Fibroblast of skin of left quadriceps (primary cell): ENCODE measurements around the gene YARS1.

ENCODE experiments used
- DNase-seq, 2 experiments: peaks; one replicate each; pipeline ENCODE4 v3.0.0-alpha.2; 2013; ENCODE audit warnings: low read depth in 2 of 2

The YARS1 gene

GRCh38 chr1:32765570-32766327, 51.4 kb downstream of the YARS1 start:
- no peak for DNase-seq

GRCh38 chr1:32764826-32765569, 52.2 kb downstream of the YARS1 start:
- DNase-seq = no peak

- DNase-seq = no peak
Observed at GRCh38 chr1:32763221-32763620, 53.9 kb downstream of the YARS1 start.

DNA sequence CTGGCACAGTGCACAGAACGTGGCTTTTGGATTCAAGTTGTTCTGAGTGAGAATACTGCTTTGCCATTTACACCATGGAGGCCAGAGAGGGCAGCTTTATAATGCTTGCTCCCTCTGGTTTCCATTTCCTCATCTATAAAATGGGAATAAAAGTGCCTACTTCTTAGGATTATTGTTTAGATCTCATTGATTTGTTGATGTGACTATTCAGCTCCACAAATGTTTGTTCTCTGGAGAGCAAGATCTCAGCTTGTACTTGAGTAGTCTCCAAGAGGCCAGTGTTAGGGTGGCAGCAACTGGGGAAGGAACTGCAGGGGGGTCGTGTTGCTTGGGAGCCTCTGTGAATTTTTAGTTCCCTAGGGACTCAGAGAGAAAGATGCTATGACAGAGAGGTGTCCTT, 55.2 kb downstream of the YARS1 start:
- DNase-seq = no peak

DNA sequence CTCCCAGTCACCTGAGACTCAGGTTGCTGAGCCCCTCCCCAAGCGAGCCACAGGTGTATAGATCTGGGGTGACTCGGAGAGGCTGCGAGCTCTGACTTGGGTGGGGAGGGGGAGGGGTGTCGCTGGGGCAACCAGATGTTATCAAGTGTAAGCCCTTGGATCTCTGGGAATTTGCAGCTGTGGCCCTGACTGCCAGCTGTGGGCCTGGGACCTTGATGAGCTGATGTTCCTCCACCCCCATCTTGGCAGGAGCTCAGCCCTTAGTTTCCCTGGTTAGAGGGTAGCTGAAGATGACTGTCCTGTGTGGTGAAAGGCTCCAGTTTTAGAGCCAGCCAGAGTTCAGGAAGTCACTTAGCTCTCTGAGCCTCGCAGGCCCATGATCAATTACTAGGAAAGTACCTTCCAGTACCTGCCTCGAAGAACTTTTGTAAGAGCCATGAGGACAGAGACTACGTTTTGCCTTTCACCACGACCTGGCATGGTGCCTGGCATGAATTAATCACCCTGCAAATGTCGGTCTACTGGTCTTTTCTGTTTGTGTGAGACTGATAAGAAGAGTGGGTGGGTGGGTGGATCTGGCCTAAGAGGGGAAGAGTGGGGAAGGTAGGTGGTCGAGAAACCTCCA, 55.8 kb downstream of the YARS1 start:
- no peak for DNase-seq

- no peak for DNase-seq
Observed at GRCh38 chr1:32759997-32760623, 57.0 kb downstream of the YARS1 start.

DNA sequence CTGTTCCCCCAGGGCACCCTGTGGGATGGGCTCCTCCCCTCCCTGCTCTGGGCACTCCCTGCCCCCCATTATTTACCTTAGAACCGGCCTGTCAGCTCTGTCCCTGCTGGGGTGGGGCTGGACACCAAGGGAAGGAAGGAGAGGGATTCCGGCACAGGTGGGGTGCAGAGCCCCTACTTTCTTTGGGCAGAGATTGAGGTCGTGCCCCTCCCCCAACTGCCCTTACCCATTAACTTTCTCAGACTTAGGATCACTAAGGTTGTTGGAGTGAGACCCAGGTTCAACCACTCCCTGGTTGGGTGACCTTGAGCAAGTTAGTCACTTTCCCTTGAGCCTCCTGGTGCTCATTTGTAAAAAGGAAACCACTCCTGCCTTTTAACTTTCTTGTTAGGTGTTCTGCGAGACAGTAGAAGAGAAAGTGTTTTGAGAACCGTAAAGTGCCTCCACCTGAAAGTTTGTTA, 57.6 kb downstream of the YARS1 start:
- no peak for DNase-seq

GRCh38 chr1:32758795-32759430, 58.2 kb downstream of the YARS1 start:
- DNase-seq = no peak

DNA sequence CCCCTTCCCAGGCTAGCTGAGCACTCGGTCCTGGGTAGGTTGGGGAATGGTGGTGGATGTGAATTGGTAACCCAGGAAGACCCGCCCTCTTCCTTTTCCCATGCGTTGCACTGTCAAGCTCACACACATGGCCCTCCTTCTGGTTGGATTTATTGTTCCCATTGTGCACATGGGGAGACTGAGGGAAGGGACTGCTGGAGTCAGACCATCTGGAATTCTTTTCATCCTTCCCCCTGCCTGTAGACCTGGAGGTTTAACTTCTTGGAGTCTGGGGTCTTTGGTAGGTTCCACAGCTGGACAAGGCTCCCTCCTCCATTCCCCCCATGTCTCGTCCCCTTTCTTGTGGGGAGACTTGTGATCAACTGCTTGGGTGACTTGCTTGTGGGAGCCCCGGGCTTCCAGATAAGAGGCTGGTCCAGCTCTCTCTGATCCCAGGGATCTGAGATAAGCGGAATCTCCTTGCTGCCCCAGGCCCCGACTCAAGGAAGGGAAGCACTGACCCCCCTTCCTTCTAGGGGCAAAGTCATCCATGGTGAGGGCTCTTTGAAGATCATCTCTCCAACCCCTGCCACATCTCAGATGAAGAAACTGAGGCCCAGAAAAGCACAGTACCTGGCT, 58.9 kb downstream of the YARS1 start:
- no peak for DNase-seq

DNA sequence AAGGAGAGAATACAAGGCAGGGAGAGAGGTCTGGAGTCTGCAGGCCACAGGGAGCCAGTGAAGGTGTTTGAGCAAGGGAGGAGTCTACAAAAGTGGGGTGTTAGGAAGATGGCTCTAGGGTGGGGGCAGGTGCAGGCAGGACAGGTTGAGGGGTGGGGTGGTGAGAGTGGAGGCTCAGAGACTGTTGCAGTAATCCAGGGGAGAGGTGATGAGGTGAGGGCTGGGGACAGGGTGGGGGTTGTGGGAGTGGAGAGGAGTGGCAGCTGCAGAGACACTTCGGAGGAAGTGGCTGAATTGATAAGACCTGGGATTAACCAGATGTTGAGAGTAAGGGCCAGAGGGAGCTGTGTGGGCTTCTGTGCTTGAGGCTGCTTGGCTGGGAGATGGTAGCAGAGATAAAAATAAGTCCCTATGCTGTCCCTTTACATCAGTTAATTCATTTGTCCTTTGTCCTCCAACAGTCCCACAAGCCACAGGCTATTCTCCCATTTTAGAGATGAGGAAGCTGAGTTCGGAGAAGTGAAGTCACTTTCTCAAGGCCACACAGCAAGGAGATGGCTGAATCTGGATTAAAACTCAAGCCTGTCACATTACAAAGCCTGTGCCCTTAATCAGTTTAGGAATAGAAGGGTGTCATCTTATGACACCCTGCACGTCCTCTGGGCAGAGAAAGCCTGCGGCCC, 59.8 kb downstream of the YARS1 start:
- no peak for DNase-seq

- no peak for DNase-seq
Observed at GRCh38 chr1:32755810-32756159, 61.4 kb downstream of the YARS1 start.

- DNase-seq = no peak
Observed at GRCh38 chr1:32755098-32755809, 61.9 kb downstream of the YARS1 start.

GRCh38 chr1:32754317-32755097, 62.7 kb downstream of the YARS1 start:
- DNase-seq = no peak

GRCh38 chr1:32753532-32754316, 63.4 kb downstream of the YARS1 start:
- DNase-seq = no peak

DNA sequence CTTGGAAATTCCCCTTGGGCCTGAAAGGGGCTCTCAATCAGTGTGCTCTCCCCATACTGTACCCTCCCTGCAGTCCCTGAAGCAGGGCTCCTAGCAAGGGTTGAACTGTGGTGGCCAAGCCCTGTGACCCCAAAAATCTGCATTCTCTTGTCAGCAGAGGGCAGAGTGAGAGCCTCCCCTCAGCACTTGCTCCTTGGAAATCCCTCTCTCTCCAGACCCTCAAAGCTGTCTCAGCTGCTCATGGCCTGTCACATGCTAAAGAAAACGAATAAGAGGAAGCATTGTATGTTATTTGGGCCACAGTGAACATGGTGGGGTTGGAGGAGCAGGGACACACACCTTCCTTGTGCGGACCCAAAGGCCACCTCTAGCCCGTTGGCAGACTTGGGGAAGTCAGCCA, 67.4 kb downstream of the YARS1 start:
- DNase-seq = no peak

DNA sequence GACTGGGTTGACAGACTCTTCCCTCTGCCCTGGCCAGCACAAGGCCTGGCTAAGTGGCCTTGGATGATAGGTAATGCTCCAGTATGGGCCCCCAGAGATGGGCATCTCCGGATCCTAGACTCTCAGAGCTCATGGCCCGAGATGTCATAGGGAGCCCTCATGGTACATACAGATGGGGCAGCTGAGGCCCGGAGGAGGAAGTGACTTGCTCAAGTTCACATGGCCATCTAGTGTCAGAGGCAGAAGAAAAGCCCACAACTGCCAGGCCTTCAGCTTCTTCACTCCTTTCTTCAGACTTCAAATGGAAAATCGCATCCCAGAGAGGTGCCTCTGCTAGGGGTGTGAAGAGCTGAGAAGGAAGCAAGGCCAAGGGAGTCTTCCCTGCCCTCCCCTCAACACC, 67.8 kb downstream of the YARS1 start:
- DNase-seq = no peak

- no peak for DNase-seq
Observed at GRCh38 chr1:32748926-32749325, 68.2 kb downstream of the YARS1 start.

- DNase-seq = no peak
Observed at GRCh38 chr1:32748348-32748747, 68.8 kb downstream of the YARS1 start.

- DNase-seq = no peak
Observed at GRCh38 chr1:32746130-32746529, 71.0 kb downstream of the YARS1 start.
